Stimulated activated memory B cell treated with anti-CD40 and anti-IgM and Interleukin-4, amounts not matched to agents 10 μg/mL and 1 μg/mL and 100 μg/mL, for 72 hours (primary cell): ENCODE measurements around the gene RAD9A.
"Not testable (repeated sequence)": the region's sequence is repeated elsewhere in the genome, so short reads cannot be mapped to it uniquely, and the experiment has no call there.

ENCODE experiments used
- ATAC-seq: fragments of 150-1000 bp; cut with Tn5 transposase; 2 replicates; pipeline ENCODE4 v1.10.0; 2021
- H3K27ac Mint-ChIP-seq: one replicate; pipeline ENCODE4 v1.8.0; 2022; ENCODE audit warnings: mild to moderate bottlenecking, mixed read lengths
- H3K27me3 Mint-ChIP-seq: one replicate; pipeline ENCODE4 v1.8.0; 2022; ENCODE audit warnings: mixed read lengths
- H3K36me3 Mint-ChIP-seq: one replicate; pipeline ENCODE4 v1.8.0; 2022; ENCODE audit warnings: mixed read lengths
- H3K4me1 Mint-ChIP-seq: one replicate; pipeline ENCODE4 v1.8.0; 2022; ENCODE audit warnings: mixed read lengths
- H3K4me3 Mint-ChIP-seq: one replicate; pipeline ENCODE4 v1.8.0; 2022; ENCODE audit warnings: mild to moderate bottlenecking, moderate library complexity, mixed read lengths
- H3K9me3 Mint-ChIP-seq: one replicate; pipeline ENCODE4 v1.8.0; 2022; ENCODE audit warnings: mixed read lengths

Gene RAD9A

DNA sequence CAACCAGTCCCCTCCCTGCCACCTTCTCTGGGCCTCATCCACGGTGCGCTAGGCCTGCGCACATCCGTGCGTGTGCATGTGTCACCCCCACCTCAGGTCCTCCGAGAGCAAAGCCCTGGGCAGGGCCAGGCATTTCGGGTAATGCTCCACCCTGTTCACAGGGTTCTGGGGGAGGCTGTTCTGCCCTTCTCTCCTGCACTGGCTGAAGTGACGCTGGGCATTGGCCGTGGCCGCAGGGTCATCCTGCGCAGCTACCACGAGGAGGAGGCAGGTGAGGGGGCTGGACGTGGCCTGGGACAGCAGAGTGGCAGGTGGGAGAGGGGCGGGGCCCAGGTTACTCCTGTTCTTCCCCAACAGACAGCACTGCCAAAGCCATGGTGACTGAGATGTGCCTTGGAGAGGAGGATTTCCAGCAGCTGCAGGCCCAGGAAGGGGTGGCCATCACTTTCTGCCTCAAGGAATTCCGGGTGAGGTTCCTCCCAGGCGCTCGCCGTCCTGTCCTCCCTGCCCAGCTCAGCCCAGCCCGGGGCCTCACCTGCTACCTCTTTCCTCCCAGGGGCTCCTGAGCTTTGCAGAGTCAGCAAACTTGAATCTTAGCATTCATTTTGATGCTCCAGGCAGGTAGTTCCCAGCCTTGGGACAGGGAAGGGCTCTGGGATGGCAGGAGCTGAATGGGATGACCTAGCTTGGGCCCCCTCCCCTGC is 3.9 kb downstream of the RAD9A start:
- Mint-ChIP-seq H3K27ac (peak overlapping the region; percentile 30), H3K4me1 (peaks cover 63% of the 10 kb centered on the region), H3K9me3 (no peaks in the 10 kb centered on the region), H3K4me3 (no peak overlapping the region), H3K36me3 (peaks cover 37% of the 10 kb centered on the region), H3K27me3 (no peaks in the 10 kb centered on the region)
- no peak for ATAC-seq

DNA sequence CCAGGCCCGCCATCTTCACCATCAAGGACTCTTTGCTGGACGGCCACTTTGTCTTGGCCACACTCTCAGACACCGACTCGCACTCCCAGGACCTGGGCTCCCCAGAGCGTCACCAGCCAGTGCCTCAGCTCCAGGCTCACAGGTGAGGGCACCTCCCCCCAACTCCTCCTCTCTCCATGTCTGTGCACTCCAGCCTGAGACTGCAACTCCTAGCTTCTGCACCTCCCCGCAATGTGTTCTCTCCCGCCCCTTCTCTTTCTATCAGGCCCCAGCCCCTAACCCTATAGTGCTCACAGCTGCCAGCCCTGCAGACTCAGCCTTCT is 4.4 kb downstream of the RAD9A start:
- Mint-ChIP-seq H3K4me3 (no peak overlapping the region), H3K9me3 (no peaks in the 10 kb centered on the region), H3K27me3 (no peaks in the 10 kb centered on the region), H3K4me1 (peaks cover 61% of the 10 kb centered on the region), H3K27ac (peak overlapping the region; percentile 30), H3K36me3 (peaks cover 38% of the 10 kb centered on the region)
- no peak for ATAC-seq

DNA sequence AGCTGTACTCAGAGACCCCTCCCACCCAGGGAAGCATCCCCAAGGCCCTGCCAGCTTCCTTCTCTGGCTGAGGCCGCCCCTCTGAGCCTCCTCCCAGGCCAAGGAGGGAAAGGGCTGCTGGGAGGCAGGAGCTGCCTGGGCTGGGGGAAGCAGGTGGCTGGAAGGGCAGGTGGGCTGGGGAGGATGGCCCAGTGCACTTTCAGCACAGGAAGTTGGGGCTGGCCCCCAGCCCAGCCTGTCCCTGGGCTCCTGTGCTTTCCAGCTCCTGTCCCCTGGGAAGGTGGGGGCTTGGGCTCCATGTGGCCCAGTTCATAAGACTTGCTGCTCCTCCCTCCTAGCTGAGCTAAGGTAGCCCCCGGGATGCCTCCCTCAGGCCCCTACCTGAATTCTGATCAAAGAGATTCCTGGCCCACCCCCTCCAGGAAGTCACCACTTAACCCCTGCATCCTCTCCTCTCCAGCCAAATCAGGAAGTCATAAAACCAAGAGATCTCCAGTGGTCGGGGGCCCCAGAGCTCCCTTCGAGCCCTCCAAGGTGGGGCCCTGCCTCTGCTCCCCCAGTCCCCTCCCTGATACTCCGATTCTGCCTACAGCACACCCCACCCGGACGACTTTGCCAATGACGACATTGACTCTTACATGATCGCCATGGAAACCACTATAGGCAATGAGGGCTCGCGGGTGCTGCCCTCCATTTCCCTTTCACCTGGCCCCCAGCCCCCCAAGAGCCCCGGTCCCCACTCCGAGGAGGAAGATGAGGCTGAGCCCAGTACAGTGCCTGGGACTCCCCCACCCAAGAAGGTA is 5.0 kb downstream of the RAD9A start:
- H3K36me3 Mint-ChIP-seq: peaks cover 38% of the 10 kb centered on the region
- H3K4me3 Mint-ChIP-seq: no peak overlapping the region

DNA sequence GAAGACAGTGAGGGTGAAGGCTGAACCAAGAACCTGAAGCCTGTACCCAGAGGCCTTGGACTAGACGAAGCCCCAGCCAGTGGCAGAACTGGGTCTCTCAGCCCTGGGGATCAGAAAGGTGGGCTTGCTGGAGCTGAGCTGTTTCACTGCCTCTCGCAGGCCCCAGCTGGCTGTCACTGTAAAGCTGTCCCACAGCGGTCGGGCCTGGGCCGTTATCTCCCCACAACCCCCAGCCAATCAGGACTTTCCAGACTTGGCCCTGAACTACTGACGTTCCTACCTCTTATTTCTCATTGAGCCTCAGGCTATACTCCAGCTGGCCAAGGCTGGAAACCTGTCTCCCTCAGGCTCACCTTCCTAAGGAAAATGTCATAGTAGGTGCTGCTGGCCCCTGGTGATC is 5.8 kb downstream of the RAD9A start:
- no peak overlapping the region for H3K4me3 Mint-ChIP-seq
- H3K27me3 Mint-ChIP-seq: no peaks in the 10 kb centered on the region
- no peaks in the 10 kb centered on the region for H3K9me3 Mint-ChIP-seq
- no peak for ATAC-seq
- H3K36me3 Mint-ChIP-seq: peaks cover 38% of the 10 kb centered on the region
- peaks cover 52% of the 10 kb centered on the region for H3K4me1 Mint-ChIP-seq
- H3K27ac Mint-ChIP-seq: no peak overlapping the region

More for the DNA sequence above, 5.0 kb downstream of the RAD9A start:
- ATAC-seq: no peak
- Mint-ChIP-seq H3K4me1 (peaks cover 57% of the 10 kb centered on the region), H3K27me3 (no peaks in the 10 kb centered on the region), H3K9me3 (no peaks in the 10 kb centered on the region), H3K27ac (peak overlapping the region; percentile 30)

DNA sequence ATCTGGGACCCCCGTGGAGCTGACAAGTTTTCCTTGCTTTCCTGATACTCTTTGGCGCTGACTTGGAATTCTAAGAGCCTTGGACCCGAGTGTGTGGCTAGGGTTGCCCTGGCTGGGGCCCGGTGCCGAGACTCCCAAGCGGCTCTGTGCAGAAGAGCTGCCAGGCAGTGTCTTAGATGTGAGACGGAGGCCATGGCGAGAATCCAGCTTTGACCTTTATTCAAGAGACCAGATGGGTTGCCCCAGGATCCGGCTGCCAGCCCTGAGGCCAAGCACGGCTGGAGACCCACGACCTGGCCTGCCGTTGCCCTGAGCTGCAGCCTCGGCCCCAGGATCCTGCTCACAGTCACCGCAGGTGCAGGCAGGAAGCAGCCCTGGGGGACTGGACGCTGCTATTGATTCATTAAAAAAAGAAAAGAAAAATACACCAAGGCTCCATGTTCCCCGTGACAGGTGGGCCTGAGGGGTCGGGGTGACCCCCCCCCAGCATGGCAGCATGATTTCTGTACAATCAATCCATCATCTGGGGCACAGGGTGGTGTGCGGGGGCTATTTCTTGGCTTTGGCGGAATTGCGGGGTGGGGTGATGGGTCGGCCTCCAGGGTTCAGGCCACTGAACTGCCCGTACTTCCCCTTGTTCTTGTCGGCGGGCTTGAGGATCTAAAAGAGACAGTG is 6.3 kb downstream of the RAD9A start:
- Mint-ChIP-seq H3K9me3 (no peaks in the 10 kb centered on the region), H3K4me1 (peaks cover 48% of the 10 kb centered on the region), H3K4me3 (no peak overlapping the region), H3K27me3 (no peaks in the 10 kb centered on the region), H3K36me3 (peaks cover 38% of the 10 kb centered on the region), H3K27ac (no peak overlapping the region)
- no peak for ATAC-seq

DNA sequence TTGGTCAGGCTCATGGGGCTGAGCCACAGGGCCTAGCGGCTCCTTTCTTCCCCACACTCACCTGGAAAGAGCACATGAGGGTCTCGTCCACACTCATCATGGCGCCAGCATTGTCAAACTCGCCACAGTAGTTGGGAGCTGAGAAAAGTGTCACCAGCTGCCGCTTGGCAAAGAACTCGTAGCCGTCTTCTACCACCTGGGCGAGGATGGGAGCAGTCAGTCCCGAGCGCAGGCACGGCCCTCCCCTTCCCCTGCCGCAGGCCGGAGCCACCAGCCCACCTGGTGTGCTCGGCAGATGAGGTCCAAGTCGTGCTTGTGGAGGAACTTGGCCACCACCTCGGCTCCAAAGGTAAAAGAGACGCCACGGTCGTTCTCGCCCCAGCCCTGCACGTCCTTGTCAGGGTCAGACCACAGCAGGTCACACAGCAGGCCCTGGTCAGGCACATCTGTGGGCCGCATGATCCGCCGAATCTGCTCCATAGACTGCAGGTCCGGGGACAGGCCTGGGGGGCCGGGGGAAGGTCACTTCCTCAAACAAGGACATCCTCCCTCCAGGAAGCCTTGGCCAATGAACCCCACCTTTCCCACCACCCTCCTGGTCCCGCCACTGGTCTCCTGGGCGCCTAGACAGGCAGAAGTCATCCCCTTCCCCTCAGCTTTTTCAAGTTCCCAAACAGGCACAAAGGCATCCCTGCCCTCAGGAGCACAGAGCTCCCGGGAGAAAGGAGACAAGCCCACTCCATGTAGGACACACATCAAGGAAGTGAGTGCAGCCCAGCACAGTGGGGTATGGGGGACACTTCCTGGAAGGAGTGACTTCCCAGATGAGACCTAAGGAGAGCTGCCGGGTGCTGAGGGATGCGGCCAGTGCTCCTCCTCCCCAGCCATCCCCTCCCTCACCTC is 7.1 kb downstream of the RAD9A start:
- no peak for ATAC-seq
- no peak overlapping the region for H3K27ac Mint-ChIP-seq
- H3K36me3 Mint-ChIP-seq: peaks cover 34% of the 10 kb centered on the region
- no peaks in the 10 kb centered on the region for H3K27me3 Mint-ChIP-seq
- peaks cover 46% of the 10 kb centered on the region for H3K4me1 Mint-ChIP-seq
- peak overlapping the region; percentile 12 for H3K4me3 Mint-ChIP-seq
- no peaks in the 10 kb centered on the region for H3K9me3 Mint-ChIP-seq

DNA sequence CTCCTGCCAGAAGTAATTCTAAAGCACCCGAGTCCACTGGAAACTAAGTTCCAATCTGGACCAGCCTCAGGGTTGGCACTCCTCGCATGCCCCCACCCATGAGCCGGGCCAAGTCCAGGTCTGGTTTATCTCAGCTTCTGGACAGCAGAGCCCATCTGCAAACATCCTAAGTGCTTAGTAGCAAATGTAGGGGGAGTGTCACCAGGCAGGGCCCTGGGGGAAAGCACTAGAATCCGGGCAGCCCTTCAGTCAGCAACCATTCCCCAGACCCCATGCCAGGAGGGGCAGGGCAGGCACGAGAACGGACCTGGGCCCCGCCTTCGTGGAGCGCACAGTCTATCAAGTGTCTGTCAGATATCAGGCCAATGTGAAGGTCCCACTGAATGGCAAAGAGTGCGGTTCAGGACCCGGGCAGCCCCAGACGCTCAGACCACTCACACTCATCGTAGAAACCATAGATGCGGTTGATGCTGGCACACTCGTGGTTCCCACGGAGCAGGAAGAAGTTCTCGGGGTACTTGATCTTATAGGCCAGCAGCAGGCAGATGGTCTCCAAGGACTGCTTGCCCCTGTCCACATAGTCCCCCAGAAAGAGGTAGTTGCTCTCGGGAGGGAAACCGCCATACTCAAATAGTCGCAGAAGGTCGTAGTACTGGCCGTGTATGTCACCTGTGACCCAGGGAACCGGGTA is 8.6 kb downstream of the RAD9A start:
- H3K4me3 Mint-ChIP-seq: peak overlapping the region; percentile 89
- H3K27me3 Mint-ChIP-seq: no peaks in the 10 kb centered on the region
- peak overlapping the region; percentile 75 for H3K27ac Mint-ChIP-seq
- H3K9me3 Mint-ChIP-seq: no peaks in the 10 kb centered on the region
- H3K36me3 Mint-ChIP-seq: peaks cover 31% of the 10 kb centered on the region
- peaks cover 55% of the 10 kb centered on the region for H3K4me1 Mint-ChIP-seq
- ATAC-seq: no peak

DNA sequence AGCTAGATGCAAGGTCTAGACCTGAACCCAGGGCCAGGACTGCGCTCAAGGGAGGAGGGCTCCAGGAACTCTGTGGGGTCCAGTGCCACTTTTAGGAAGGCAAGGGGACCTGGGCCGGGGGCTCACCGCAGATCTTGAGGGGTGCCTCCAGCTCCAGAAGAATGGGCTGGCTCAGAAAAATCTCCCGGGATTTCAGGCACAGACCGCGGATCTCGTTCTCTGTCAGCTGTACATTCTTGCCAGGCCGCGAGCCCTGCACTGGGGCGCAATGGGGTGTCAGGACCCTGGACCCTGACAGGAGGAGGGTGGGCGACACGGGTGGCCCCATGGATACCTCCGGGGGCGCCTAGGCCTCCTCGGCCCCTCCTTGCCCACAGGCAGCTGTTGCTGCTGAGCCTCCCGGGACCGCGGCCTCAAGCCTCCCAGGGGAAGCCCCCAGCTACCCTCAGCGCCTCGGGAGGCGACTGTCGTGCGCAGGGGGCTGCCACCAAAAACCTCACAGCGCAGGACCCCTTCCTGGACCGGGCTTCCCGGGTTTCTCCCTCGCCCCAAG is 9.2 kb downstream of the RAD9A start:
- Mint-ChIP-seq H3K27ac (peak overlapping the region; percentile 75), H3K9me3 (no peaks in the 10 kb centered on the region), H3K27me3 (no peaks in the 10 kb centered on the region), H3K4me3 (peak overlapping the region; percentile 89), H3K4me1 (peaks cover 60% of the 10 kb centered on the region), H3K36me3 (peaks cover 30% of the 10 kb centered on the region)
- ATAC-seq: peak; percentile 42

DNA sequence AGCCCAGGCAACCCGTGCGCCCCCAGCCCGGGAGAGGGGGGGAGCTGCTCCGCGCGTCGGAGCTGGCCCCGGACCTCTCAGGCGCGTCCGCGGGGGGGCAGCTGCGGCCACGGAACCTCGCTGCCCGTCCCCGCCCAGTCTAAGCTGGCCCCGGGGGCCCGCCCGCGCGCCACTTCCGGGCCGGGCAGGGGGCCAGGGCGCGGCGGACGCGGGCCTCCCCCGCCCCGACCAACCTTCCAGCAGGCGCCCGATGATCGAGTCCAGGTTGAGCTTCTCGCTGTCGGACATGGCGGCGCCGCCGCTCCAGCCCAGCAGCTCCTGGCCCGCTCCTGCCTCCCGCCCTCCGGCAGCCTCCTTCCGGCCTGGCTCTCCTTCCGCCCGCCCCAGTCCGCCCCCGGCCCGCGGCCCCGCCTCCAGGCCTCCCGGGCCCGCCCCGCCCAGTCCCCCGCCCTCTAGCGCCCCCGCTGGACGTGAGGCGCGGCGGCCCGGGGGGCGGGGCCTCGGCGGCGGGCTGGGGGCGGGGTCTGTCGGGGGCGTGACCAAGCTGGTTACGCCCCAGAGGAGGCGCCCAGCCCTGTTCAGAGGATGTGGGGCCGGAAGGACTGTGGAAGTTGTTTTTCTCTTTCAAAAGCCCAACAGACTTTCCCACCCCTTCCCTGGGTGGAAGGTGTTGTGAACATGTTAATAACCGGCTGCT is 9.9 kb downstream of the RAD9A start, which contains the start of gene PPP1CA:
Gene PPP1CA, minus strand, starts transcription at position 364 of the 697 bp plus-strand sequence. Its CDS starts 76 bp downstream, at position 288.
- no peaks in the 10 kb centered on the region for H3K27me3 Mint-ChIP-seq
- peak within 1 kb of the TSS; percentile 89 for H3K4me3 Mint-ChIP-seq
- peak; percentile 87 for ATAC-seq
- H3K9me3 Mint-ChIP-seq: no peaks in the 10 kb centered on the region
- peak within 1 kb of the TSS; percentile 75 for H3K27ac Mint-ChIP-seq
- peaks cover 30% of the 10 kb centered on the region for H3K36me3 Mint-ChIP-seq
- peaks cover 60% of the 10 kb centered on the region for H3K4me1 Mint-ChIP-seq

DNA sequence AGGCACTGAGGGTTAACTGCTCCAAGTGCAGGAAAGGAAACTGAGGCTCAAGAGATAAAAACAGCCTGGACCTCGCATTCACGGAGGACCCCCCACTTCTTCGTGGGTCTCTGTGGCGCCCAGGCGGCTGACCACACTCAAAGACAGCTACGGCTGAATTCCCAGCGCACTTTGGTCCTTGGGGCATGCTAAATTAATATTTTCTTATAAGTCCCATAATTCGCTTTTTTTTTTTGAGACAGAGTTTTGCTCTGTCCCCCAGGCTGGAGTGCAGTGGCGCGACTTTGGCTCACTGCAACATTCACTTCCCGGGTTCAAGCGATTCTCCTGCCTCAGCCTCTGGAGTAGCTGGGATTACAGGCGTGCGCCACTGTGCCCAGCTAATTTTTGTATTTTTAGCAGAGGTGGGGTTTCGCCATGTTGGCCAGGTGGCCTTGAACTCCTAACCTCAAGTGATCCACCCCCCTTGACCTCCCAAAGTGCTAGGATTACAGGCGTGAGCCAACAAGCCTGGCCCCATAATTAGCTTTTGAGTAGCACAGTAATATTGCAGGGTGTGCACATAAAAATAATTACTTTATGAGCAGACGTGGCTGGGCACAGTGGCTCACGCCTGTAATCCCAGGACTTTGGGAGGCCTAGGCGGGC is 10.5 kb downstream of the RAD9A start:
- ATAC-seq, H3K27me3 Mint-ChIP-seq, H3K9me3 Mint-ChIP-seq: not testable (repeated sequence)
- peak overlapping the region; percentile 86 for H3K4me3 Mint-ChIP-seq
- peaks cover 30% of the 10 kb centered on the region for H3K36me3 Mint-ChIP-seq
- H3K27ac Mint-ChIP-seq: peak overlapping the region; percentile 75
- peaks cover 60% of the 10 kb centered on the region for H3K4me1 Mint-ChIP-seq

DNA sequence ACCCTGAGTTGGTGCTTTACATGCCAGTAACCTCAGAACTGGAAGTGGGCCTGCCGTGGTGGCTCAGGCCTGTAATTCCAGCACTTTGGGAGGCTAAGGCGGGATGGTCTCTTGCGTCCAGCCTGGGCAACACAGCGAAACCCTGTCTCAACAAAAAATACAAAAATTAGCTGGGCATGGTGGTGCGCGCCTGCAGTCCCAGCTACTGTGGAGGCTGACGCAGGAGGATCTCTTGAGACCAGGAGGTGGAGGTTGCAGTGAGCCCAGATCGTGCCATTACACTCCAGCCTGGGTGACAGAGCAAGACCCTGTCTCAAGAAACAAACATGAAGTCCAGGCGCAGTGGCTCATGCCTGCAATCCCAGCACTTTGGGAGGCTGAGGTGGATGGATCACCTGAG is 11.3 kb downstream of the RAD9A start:
- peak overlapping the region; percentile 86 for H3K4me3 Mint-ChIP-seq
- H3K27ac Mint-ChIP-seq: peak overlapping the region; percentile 75
- H3K9me3 Mint-ChIP-seq, ATAC-seq, H3K27me3 Mint-ChIP-seq: not testable (repeated sequence)
- H3K36me3 Mint-ChIP-seq: peaks cover 24% of the 10 kb centered on the region
- peaks cover 62% of the 10 kb centered on the region for H3K4me1 Mint-ChIP-seq

DNA sequence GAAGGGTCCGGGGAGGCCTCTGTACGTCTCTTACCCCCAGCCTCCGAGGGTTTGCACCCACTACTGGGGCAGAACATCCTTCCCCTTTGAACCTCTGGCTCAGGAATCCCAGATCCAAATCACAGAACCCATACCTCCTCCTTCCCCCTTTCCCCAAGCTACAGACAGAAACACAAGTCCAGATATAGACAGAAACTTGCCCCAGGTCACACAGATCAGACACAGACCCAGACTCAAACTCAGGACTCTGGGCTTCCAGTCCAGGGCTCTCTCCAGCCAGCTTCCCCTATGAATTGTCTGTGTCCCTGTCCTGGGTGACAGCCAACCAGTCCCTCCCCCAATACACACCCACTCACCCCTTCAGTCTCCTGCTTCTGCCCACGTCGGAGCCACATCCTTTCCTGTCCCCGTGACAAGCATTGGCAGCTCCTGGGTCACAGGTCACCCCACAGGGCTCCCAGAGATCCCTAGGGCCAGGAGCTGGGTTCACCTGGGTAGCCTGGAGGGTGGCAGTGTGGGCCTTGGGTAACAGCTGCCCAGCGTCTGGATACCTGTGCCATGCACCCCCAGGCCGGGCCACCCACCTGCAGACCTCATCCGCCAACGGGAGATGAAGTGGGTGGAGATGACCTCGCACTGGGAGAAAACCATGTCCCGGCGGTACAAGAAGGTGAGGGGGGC is 12.9 kb downstream of the RAD9A start:
- H3K27me3 Mint-ChIP-seq: no peaks in the 10 kb centered on the region
- peaks cover 18% of the 10 kb centered on the region for H3K36me3 Mint-ChIP-seq
- peaks cover 73% of the 10 kb centered on the region for H3K4me1 Mint-ChIP-seq
- H3K9me3 Mint-ChIP-seq: no peaks in the 10 kb centered on the region
- ATAC-seq: no peak
- peak overlapping the region; percentile 86 for H3K4me3 Mint-ChIP-seq
- H3K27ac Mint-ChIP-seq: peak overlapping the region; percentile 75

DNA sequence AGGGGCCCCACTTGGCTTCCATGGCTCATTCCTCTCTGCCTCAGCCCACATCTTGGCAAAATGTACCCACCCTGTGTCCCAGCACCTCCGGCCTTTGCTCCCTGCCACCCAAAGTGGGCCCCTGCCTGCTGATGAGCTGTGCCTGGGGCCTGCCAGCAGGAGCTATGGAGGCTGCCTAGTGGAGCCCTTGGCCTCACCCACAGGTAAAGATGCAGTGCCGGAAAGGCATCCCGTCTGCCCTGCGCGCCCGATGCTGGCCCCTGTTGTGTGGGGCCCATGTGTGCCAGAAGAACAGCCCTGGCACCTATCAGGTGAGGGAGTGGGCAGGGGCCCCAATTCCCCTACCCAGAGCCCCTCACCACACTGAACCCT is 13.4 kb downstream of the RAD9A start:
- no peak for ATAC-seq
- H3K9me3 Mint-ChIP-seq: no peaks in the 10 kb centered on the region
- H3K27me3 Mint-ChIP-seq: no peaks in the 10 kb centered on the region
- H3K4me1 Mint-ChIP-seq: peaks cover 75% of the 10 kb centered on the region
- peaks cover 18% of the 10 kb centered on the region for H3K36me3 Mint-ChIP-seq
- H3K4me3 Mint-ChIP-seq: peak overlapping the region; percentile 86
- peak overlapping the region; percentile 75 for H3K27ac Mint-ChIP-seq
